K562 (cell line): ENCODE results near the gene CFP. TPM values are rescaled to one million over a fixed set of nuclear protein-coding genes. Genes with fewer than 3 reads are reported as not detected.

Source experiments
- CBX5 ChIP-seq: IDR thresholded peaks from 2 replicates; pipeline ENCODE4 v1.6.1; 2014; ENCODE audit warnings: low read depth, borderline replicate concordance
- E2F4 ChIP-seq: sonication (generic); formaldehyde crosslinking; IDR thresholded peaks from 2 replicates; pipeline ENCODE4 v1.8.0; 2022; ENCODE audit warnings: mild to moderate bottlenecking, low read depth, missing genetic modification reagents
- KAT7 ChIP-seq: sonication (generic); formaldehyde crosslinking; IDR thresholded peaks from 2 replicates; pipeline ENCODE4 v1.8.0; 2022; ENCODE audit warnings: missing genetic modification reagents, mild to moderate bottlenecking, borderline replicate concordance
- REST ChIP-seq, 2 experiments: fragments of 450-650 bp; formaldehyde crosslinking in 1 of 2; IDR thresholded peaks; 2 replicates each; pipeline versions ENCODE4 v1.4.0 to v1.6.1; 2014 to 2020; ENCODE audit warnings: mild to moderate bottlenecking in 2 of 2, borderline replicate concordance in 1 of 2, low read depth in 1 of 2
- SMC3 ChIP-seq: conservative IDR thresholded peaks from 2 replicates; pipeline ENCODE4 v1.6.1; 2011; ENCODE audit warnings: low read depth, low read length, improper control_type of control experiment; ENCODE audit not compliant: insufficient read depth
- SP2 ChIP-seq: IDR thresholded peaks from 2 replicates; pipeline ENCODE4 v1.6.1; 2011; ENCODE audit warnings: mild to moderate bottlenecking, low read depth, low read length, moderate library complexity; ENCODE audit not compliant: poor library complexity, severe bottlenecking; ENCODE audit errors: extremely low read depth
- ZBTB49 ChIP-seq: sonication (generic); formaldehyde crosslinking; IDR thresholded peaks from 2 replicates; pipeline ENCODE4 v1.8.0; 2022; ENCODE audit warnings: missing genetic modification reagents, mild to moderate bottlenecking, borderline replicate concordance
- ZNF3 ChIP-seq: fragments of 250-450 bp; sonication (Bioruptor Pico); IDR thresholded peaks from 2 replicates; pipeline ENCODE4 v1.5.0; 2021; ENCODE audit warnings: mild to moderate bottlenecking, moderate library complexity
- ZNF449 ChIP-seq: fragments of 250-450 bp; sonication (Bioruptor Pico); IDR thresholded peaks from 2 replicates; pipeline ENCODE4 v1.8.0; 2022; ENCODE audit warnings: moderate library complexity, mild to moderate bottlenecking, inconsistent platforms
- polyA plus RNA-seq, 8 experiments: library from polyadenylated mRNA; depleted of rRNA in 4 of 8; stranded (reverse) in 5 of 8; unstranded in 3 of 8; fragments of >200 nt; fragmentation: Nextera tagmentation in 2 of 8; fragmentation: Illumina TruSeq in 1 of 8; extraction: Ambion mirVana in 2 of 8; extraction: Trizol in 1 of 8; gene quantifications; 2 replicates each; pipeline versions ENCODE4 v1.2.1 to v1.2.3, GENCODE V29; 2011 to 2014; ENCODE audit warnings: inconsistent platforms in 1 of 8, missing spikeins in 1 of 8
- total RNA-seq, 7 experiments: library from RNA; depleted of rRNA in 6 of 7; stranded (reverse); fragments of >200 nt in 6 of 7; fragmentation: Illumina TruSeq in 2 of 7; extraction: Trizol in 2 of 7; gene quantifications; 2 replicates each; pipeline versions ENCODE4 v1.2.1 to v1.2.3, GENCODE V29; 2011 to 2021; ENCODE audit warnings: low replicate concordance in 1 of 7
- TF ChIP-seq, protein P1 (sequence below): IDR thresholded peaks from 3 replicates; pipeline ENCODE4 v1.6.1; 2011; ENCODE audit warnings: borderline replicate concordance, mild to moderate bottlenecking, moderate library complexity; ENCODE audit not compliant: insufficient read length; ENCODE audit errors: extremely low read depth

CFP gene
- total and polyA plus RNA-seq, 9 of the 15 experiments (the other 6 are each of a cell fraction or from before 2014, with no cell fraction given), result 0.18 to 2.0 (median 0.55) TPM

GRCh38 chrX:47658301-47658683 lies 28.6 kb upstream of the CFP start (continued):
- TF ChIP-seq ZNF449 (CRISPR knock-in tag), result no peak
- no peak for TF ChIP-seq SP2
- TF ChIP-seq ZBTB49 (CRISPR knock-in tag), result no peak
- no peak for TF ChIP-seq E2F4 (CRISPR knock-in tag)
- TF ChIP-seq REST (IDR thresholded peaks at IDR 0.05; ENCODE audit: borderline replicate concordance), result no peak
- no peak for TF ChIP-seq REST (CRISPR knock-in tag; IDR thresholded peaks at IDR 0.05; ENCODE audit: low read depth)
- no peak for TF ChIP-seq SMC3
- no peak for TF ChIP-seq ZNF3 (CRISPR knock-in tag)
- TF ChIP-seq KAT7 (CRISPR knock-in tag), result no peak
- no peak for TF ChIP-seq CBX5
- TF ChIP-seq, protein P1, sequence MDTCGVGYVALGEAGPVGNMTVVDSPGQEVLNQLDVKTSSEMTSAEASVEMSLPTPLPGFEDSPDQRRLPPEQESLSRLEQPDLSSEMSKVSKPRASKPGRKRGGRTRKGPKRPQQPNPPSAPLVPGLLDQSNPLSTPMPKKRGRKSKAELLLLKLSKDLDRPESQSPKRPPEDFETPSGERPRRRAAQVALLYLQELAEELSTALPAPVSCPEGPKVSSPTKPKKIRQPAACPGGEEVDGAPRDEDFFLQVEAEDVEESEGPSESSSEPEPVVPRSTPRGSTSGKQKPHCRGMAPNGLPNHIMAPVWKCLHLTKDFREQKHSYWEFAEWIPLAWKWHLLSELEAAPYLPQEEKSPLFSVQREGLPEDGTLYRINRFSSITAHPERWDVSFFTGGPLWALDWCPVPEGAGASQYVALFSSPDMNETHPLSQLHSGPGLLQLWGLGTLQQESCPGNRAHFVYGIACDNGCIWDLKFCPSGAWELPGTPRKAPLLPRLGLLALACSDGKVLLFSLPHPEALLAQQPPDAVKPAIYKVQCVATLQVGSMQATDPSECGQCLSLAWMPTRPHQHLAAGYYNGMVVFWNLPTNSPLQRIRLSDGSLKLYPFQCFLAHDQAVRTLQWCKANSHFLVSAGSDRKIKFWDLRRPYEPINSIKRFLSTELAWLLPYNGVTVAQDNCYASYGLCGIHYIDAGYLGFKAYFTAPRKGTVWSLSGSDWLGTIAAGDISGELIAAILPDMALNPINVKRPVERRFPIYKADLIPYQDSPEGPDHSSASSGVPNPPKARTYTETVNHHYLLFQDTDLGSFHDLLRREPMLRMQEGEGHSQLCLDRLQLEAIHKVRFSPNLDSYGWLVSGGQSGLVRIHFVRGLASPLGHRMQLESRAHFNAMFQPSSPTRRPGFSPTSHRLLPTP, result peak; percentile 84
